Stomach (tissue), 4 donors: ENCODE measurements around the gene GFM1.

Source experiments
- CTCF ChIP-seq, 7 experiments: fragments of 450-650 bp in 4 of 7; fragments of 200-600 bp in 3 of 7; sonication (generic) in 3 of 7; IDR thresholded peaks; one replicate each; pipeline ENCODE4 v1.5.1; 2016 to 2019; ENCODE audit warnings: antibody characterized with exemption in 7 of 7, control low read depth in 2 of 7, mild to moderate bottlenecking in 1 of 7
- POLR2AphosphoS5 ChIP-seq, 3 donors: sonication (generic); formaldehyde crosslinking; IDR thresholded peaks; one replicate each; pipeline ENCODE4 v1.6.1; 2016; ENCODE audit warnings: antibody characterized with exemption in 3 of 3

- TF ChIP-seq CTCF (IDR thresholded peaks at IDR 0.05), result no peak
- no peak for TF ChIP-seq POLR2AphosphoS5 (IDR thresholded peaks at IDR 0.05)
These were observed 87.2 kb downstream of the GFM1 start for GRCh38 chr3:158731486-158731885.
